H1 (cell line): ENCODE results near the gene RFK. TPM values are rescaled to one million over a fixed set of nuclear protein-coding genes. Genes with fewer than 3 reads are reported as not detected.

ENCODE experiments used
- CTCF ChIA-PET: fragments of 300-600 bp; sonication (Branson Sonifier 250); formaldehyde crosslinking; loops from one replicate; lab custom pipeline; 2021; ENCODE audit not compliant: partially characterized antibody; lab: Charles Lee
- POLR2A ChIA-PET: fragments of 300-600 bp; sonication (Branson Sonifier 250); formaldehyde crosslinking; loops from one replicate; lab custom pipeline; 2021; ENCODE audit warnings: inconsistent platforms; ENCODE audit not compliant: partially characterized antibody; lab: Charles Lee
- DNase-seq, 2 experiments: peaks; one replicate each; pipeline versions ENCODE4 v3.0.0 to v3.0.0-alpha.2; 2010 to 2022; ENCODE audit warnings: low spot score in 2 of 2, low read depth in 1 of 2, mixed read lengths in 1 of 2
- FAIRE-seq: peaks from 2 replicates; lab custom pipeline; 2011; peaks lifted over from hg19 to GRCh38; lab: Jason Lieb, UNC
- H2AFZ ChIP-seq: 2 replicates; pipeline ENCODE4 v1.8.1; 2012; ENCODE audit warnings: low read length, inconsistent platforms
- H2AK5ac ChIP-seq: 2 replicates; pipeline ENCODE4 v1.6.1; 2013; ENCODE audit warnings: low read depth, low read length
- H2BK120ac ChIP-seq: replicated peaks from 2 replicates; pipeline ENCODE3; 2013; ENCODE audit warnings: low read depth, low read length, inconsistent platforms
- H2BK12ac ChIP-seq: 2 replicates; pipeline ENCODE4 v1.6.1; 2013; ENCODE audit warnings: low read depth, low read length
- H2BK15ac ChIP-seq: 2 replicates; pipeline ENCODE4 v1.6.1; 2013; ENCODE audit warnings: low read length
- H2BK20ac ChIP-seq: 2 replicates; pipeline ENCODE4 v1.6.1; 2013; ENCODE audit warnings: low read length
- H2BK5ac ChIP-seq: 2 replicates; pipeline ENCODE4 v1.6.1; 2013; ENCODE audit warnings: low read depth, low read length
- H3K14ac ChIP-seq: 2 replicates; pipeline ENCODE4 v1.6.1; 2013; ENCODE audit warnings: inconsistent platforms; ENCODE audit not compliant: insufficient read length
- H3K18ac ChIP-seq: 2 replicates; pipeline ENCODE4 v1.6.1; 2013; ENCODE audit warnings: low read length; ENCODE audit errors: extremely low read depth
- H3K23ac ChIP-seq: 2 replicates; pipeline ENCODE4 v1.6.1; 2013; ENCODE audit warnings: inconsistent platforms; ENCODE audit not compliant: insufficient read length
- H3K23me2 ChIP-seq: 2 replicates; pipeline ENCODE4 v1.6.1; 2013; ENCODE audit warnings: low read depth, low read length
- H3K27ac ChIP-seq: 2 replicates; pipeline ENCODE4 v1.6.1; 2011; ENCODE audit warnings: low read depth, low read length, inconsistent platforms
- H3K27me3 ChIP-seq, 4 experiments: replicated peaks in 1 of 4; 1 replicate in 1 of 4; 2 replicates in 3 of 4; pipeline versions ENCODE4 v1.6.1 to v1.8.1; 2011 to 2013; ENCODE audit warnings: low read length in 3 of 4, mild to moderate bottlenecking in 3 of 4, inconsistent platforms in 2 of 4, mixed read lengths in 2 of 4, moderate library complexity in 1 of 4; ENCODE audit not compliant: control insufficient read depth in 3 of 4, insufficient read depth in 3 of 4; ENCODE audit errors: extremely low read depth in 1 of 4
- H3K36me3 ChIP-seq, 4 experiments: 2 replicates each; pipeline versions ENCODE4 v1.6.1 to v1.8.1; 2011 to 2013; ENCODE audit warnings: mild to moderate bottlenecking in 4 of 4, low read length in 3 of 4, moderate library complexity in 2 of 4, control low read depth in 1 of 4, inconsistent platforms in 1 of 4; ENCODE audit not compliant: insufficient read depth in 4 of 4, control insufficient read depth in 2 of 4
- H3K4ac ChIP-seq: replicated peaks from 2 replicates; pipeline ENCODE3; 2013; ENCODE audit warnings: low read length, low read depth, mixed read lengths, inconsistent platforms; ENCODE audit not compliant: insufficient read length
- H3K4me1 ChIP-seq, 4 experiments: replicated peaks in 1 of 4; 1 replicate in 1 of 4; 2 replicates in 3 of 4; pipeline versions ENCODE4 v1.6.1 to v1.8.1; 2011 to 2013; ENCODE audit warnings: low read length in 3 of 4, inconsistent platforms in 2 of 4, mixed read lengths in 1 of 4; ENCODE audit not compliant: insufficient read depth in 4 of 4, control insufficient read depth in 3 of 4
- H3K4me2 ChIP-seq, 2 experiments: 2 replicates each; pipeline versions ENCODE4 v1.6.1 to v1.8.1; 2011 to 2013; ENCODE audit warnings: low read depth in 2 of 2, low read length in 2 of 2, control low read depth in 1 of 2, inconsistent platforms in 1 of 2, mild to moderate bottlenecking in 1 of 2; ENCODE audit not compliant: insufficient read depth in 1 of 2
- H3K4me3 ChIP-seq, 4 experiments: fragments of 200-600, 300-600 bp in 1 of 4; sonication (generic), shearing (Covaris generic), sonication (Bioruptor Twin) in 1 of 4; 2 replicates each; pipeline versions ENCODE4 v1.5.1 to v1.8.1; 2011 to 2016; ENCODE audit warnings: low read length in 4 of 4, low read depth in 3 of 4, control low read depth in 2 of 4, inconsistent platforms in 2 of 4, mild to moderate bottlenecking in 2 of 4, mixed read lengths in 1 of 4, moderate library complexity in 1 of 4; ENCODE audit not compliant: insufficient read depth in 2 of 4; ENCODE audit errors: extremely low read depth in 1 of 4
- H3K56ac ChIP-seq: replicated peaks from 2 replicates; pipeline ENCODE3; 2013; ENCODE audit warnings: low read depth, mild to moderate bottlenecking, mixed read lengths, low read length, inconsistent platforms; ENCODE audit not compliant: insufficient read length
- H3K79me1 ChIP-seq: 2 replicates; pipeline ENCODE4 v1.6.1; 2013; ENCODE audit warnings: low read depth, low read length, control low read depth
- H3K79me2 ChIP-seq, 2 experiments: 2 replicates each; pipeline versions ENCODE4 v1.6.1 to v1.8.1; 2012 to 2013; ENCODE audit warnings: low read length in 2 of 2, mild to moderate bottlenecking in 2 of 2, inconsistent platforms in 1 of 2; ENCODE audit not compliant: insufficient read depth in 2 of 2, control insufficient read depth in 1 of 2
- H3K9ac ChIP-seq, 4 experiments: replicated peaks in 1 of 4; 1 replicate in 1 of 4; 2 replicates in 3 of 4; pipeline versions ENCODE4 v1.6.1 to v1.8.1; 2011 to 2013; ENCODE audit warnings: low read depth in 3 of 4, low read length in 3 of 4, control low read depth in 2 of 4, mild to moderate bottlenecking in 2 of 4, moderate library complexity in 2 of 4, inconsistent platforms in 1 of 4; ENCODE audit errors: extremely low read depth in 1 of 4
- H3K9me3 ChIP-seq, 2 experiments: 2 replicates each; pipeline versions ENCODE4 v1.6.1 to v1.8.1; 2012 to 2013; ENCODE audit warnings: mild to moderate bottlenecking in 2 of 2, moderate library complexity in 2 of 2, control low read depth in 1 of 2, inconsistent platforms in 1 of 2, low read depth in 1 of 2, low read length in 1 of 2, mixed read lengths in 1 of 2; ENCODE audit not compliant: insufficient read depth in 2 of 2
- H4K20me1 ChIP-seq, 2 experiments: replicated peaks in 1 of 2; 2 replicates each; pipeline versions ENCODE3 to v1.8.1; 2011 to 2013; ENCODE audit warnings: inconsistent platforms in 2 of 2, low read length in 2 of 2, mild to moderate bottlenecking in 1 of 2; ENCODE audit not compliant: insufficient read depth in 2 of 2, control insufficient read depth in 1 of 2
- H4K5ac ChIP-seq: 2 replicates; pipeline ENCODE4 v1.6.1; 2013; ENCODE audit warnings: low read length, low read depth, mixed read lengths, inconsistent platforms; ENCODE audit not compliant: insufficient read length
- H4K8ac ChIP-seq: 2 replicates; pipeline ENCODE4 v1.8.0; 2013; ENCODE audit warnings: mild to moderate bottlenecking, moderate library complexity, low read length, inconsistent platforms; ENCODE audit not compliant: insufficient read depth; ENCODE audit errors: extremely low read depth
- H4K91ac ChIP-seq: replicated peaks from 2 replicates; pipeline ENCODE3; 2013; ENCODE audit warnings: low read length, mixed read lengths, inconsistent platforms; ENCODE audit not compliant: insufficient read length
- JUND ChIP-seq: IDR thresholded peaks from 2 replicates; pipeline ENCODE4 v1.6.1; 2011; ENCODE audit warnings: mild to moderate bottlenecking, improper control_type of control experiment, low read length
- RXRA ChIP-seq: IDR thresholded peaks from 2 replicates; pipeline ENCODE4 v1.6.1; 2011; ENCODE audit warnings: low read depth, mild to moderate bottlenecking, low read length, moderate library complexity; ENCODE audit not compliant: insufficient read depth
- WGBS, 2 experiments: shearing (Covaris generic) in 1 of 2; methylation state at CpG; one replicate each; pipeline versions ENCODE4 v1.1.6 to v1.1.7; 2013 to 2015; ENCODE audit warnings: low lambda C conversion rate in 2 of 2, mixed read lengths in 2 of 2, inconsistent platforms in 1 of 2, low coverage in 1 of 2, missing lambda C conversion rate in 1 of 2; ENCODE audit not compliant: insufficient replicate concordance in 2 of 2, insufficient coverage in 1 of 2, insufficient read length in 1 of 2; ENCODE audit errors: extremely low coverage in 1 of 2, missing lambda C conversion rate in 1 of 2; 5-methylcytosine and 5-hydroxymethylcytosine counted together
- polyA plus RNA-seq, 7 experiments: library from polyadenylated mRNA; depleted of rRNA in 3 of 7; stranded (reverse) in 5 of 7; unstranded in 2 of 7; fragments of >200 nt in 5 of 7; fragments of 200-250 nt in 2 of 7; gene quantifications; 1 replicate in 5 of 7; 2 replicates in 1 of 7; 4 replicates in 1 of 7; pipeline versions ENCODE4 v1.2.1 to v1.2.3, GENCODE V29; 2011 to 2013; ENCODE audit warnings: missing spikeins in 2 of 7, mixed read lengths in 2 of 7
- total RNA-seq: library from RNA; stranded (reverse); fragmentation: NEBNext Ultra II Directional; extraction: Animal tissue kit (Norgen Biotek cat#: 25700); gene quantifications from 2 replicates; pipeline ENCODE4 v1.2.1, GENCODE V29; 2021

The RFK gene
- total and polyA plus RNA-seq, 2 of the 8 experiments (the other 6 are each of a cell fraction or from before 2014, with no cell fraction given), result 4.3 to 10.6 TPM

DNA sequence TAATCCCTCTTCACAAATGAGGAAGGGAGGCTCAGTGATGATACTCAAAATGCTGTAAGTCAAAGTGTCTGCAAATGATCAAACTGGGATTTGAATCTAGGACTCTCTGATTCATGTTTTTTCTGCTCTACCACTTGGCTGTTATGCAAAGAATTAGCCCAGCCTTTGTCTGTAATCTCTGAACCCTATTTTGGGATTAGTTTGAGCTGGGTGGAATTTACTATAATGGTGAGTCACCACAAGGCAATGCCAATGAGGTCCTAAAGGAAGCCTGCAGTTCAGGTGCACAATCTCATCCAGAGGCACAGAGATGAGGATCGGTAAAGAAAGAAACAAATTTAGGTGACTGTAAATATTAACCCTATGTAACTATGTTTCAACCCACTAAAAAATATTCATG, 29.2 kb downstream of the RFK start:
- Histone ChIP-seq H2AFZ (no peak overlapping the region; the same call in 1 of the 2 replicates), H3K4me1 (0 out of 7 replicates have a peak, but pooled peaks cover 0 to 2% (median 0%) of the 10 kb centered on the region in 4 experiments), H2BK20ac (no peak overlapping the region), H2AK5ac (no peak overlapping the region), H3K23ac (no peak overlapping the region), H2BK15ac (no peak overlapping the region), H4K20me1 (no peaks in the 10 kb centered on the region), H3K27me3 (no peaks in the 10 kb centered on the region), H3K9me3 (no peaks in the 10 kb centered on the region), H4K91ac (no peak overlapping the region), H3K23me2 (no peaks in the 10 kb centered on the region), H3K4me2 (no peak overlapping the region), H3K14ac (no peak overlapping the region), H2BK120ac (no peak overlapping the region), H3K4ac (no peak overlapping the region), H3K18ac (no peak overlapping the region), H2BK12ac (no peak overlapping the region), H3K9ac (no peak overlapping the region), H3K27ac (no peak overlapping the region), H4K8ac (no peak overlapping the region), H3K4me3 (no peak overlapping the region), H3K36me3 (no peaks in the 10 kb centered on the region), H4K5ac (no peak overlapping the region), H3K56ac (no peak overlapping the region), H2BK5ac (no peak overlapping the region), H3K79me2 (no peaks in the 10 kb centered on the region), H3K79me1 (no peaks in the 10 kb centered on the region)
- DNase-seq (no peak), FAIRE-seq (no peak)
- POLR2A ChIA-PET, result no interaction called here
- CTCF ChIA-PET, result interaction anchor here (0.7 to 1.6 kb wide), 2 partner anchors 14 to 475 kb away, joined by 3 read pairs; partner anchors contain the start of gene PCSK5
- TF ChIP-seq RXRA (no peak), JUND (peak; percentile 59; the same call in 1 of the 2 replicates)
- WGBS, 2 experiments, result 88% methylated on average over 1 of the region's 1 CpG; no CpG with 5 or more reads in 1 of the 2 experiments
